ENCODE data around the gene TATDN2. TPM values are rescaled to one million over a fixed set of nuclear protein-coding genes. Genes with fewer than 3 reads are reported as not detected.

The TATDN2 gene
- total RNA-seq, 1 experiment from 2014 or later = 22.6 TPM

GRCh38 chr3:10303785-10304184 lies 55.5 kb downstream of the TATDN2 start:
- Histone ChIP-seq H3K4me3 (no peak overlapping the region), H3K9me3 (replicated peaks) (no peaks in the 10 kb centered on the region), H3K27ac (no peak overlapping the region), H3K27me3 (no peaks in the 10 kb centered on the region), H3K4me1 (no peaks in the 10 kb centered on the region), H3K36me3 (peaks cover 68% of the 10 kb centered on the region)
- DNase-seq = no peak

GRCh38 chr3:10304905-10305304 lies 56.6 kb downstream of the TATDN2 start:
- Histone ChIP-seq H3K36me3 (peaks cover 69% of the 10 kb centered on the region), H3K4me3 (no peak overlapping the region), H3K27me3 (no peaks in the 10 kb centered on the region), H3K4me1 (no peaks in the 10 kb centered on the region), H3K9me3 (replicated peaks) (no peaks in the 10 kb centered on the region), H3K27ac (no peak overlapping the region)
- DNase-seq = no peak

GRCh38 chr3:10305331-10305902 lies 57.2 kb downstream of the TATDN2 start:
- Histone ChIP-seq H3K4me3 (no peak overlapping the region), H3K9me3 (replicated peaks) (no peaks in the 10 kb centered on the region), H3K27me3 (no peaks in the 10 kb centered on the region), H3K27ac (no peak overlapping the region), H3K36me3 (peaks cover 66% of the 10 kb centered on the region), H3K4me1 (no peaks in the 10 kb centered on the region)
- no peak for DNase-seq

- no peak overlapping the region for H3K4me3 ChIP-seq
- H3K9me3 ChIP-seq (replicated peaks) = no peaks in the 10 kb centered on the region
- no peak for DNase-seq
- H3K4me1 ChIP-seq = no peaks in the 10 kb centered on the region
- H3K27me3 ChIP-seq = no peaks in the 10 kb centered on the region
- no peak overlapping the region for H3K27ac ChIP-seq
- peaks cover 65% of the 10 kb centered on the region for H3K36me3 ChIP-seq
Observed at GRCh38 chr3:10306156-10306555, 57.9 kb downstream of the TATDN2 start.

- Histone ChIP-seq H3K36me3 (peaks cover 71% of the 10 kb centered on the region), H3K4me3 (no peak overlapping the region), H3K27ac (no peak overlapping the region), H3K4me1 (no peaks in the 10 kb centered on the region), H3K27me3 (no peaks in the 10 kb centered on the region), H3K9me3 (replicated peaks) (no peaks in the 10 kb centered on the region)
- DNase-seq = no peak
Observed at GRCh38 chr3:10308678-10309077, 60.4 kb downstream of the TATDN2 start.

- H3K4me1 ChIP-seq = no peaks in the 10 kb centered on the region
- no peak for DNase-seq
- H3K36me3 ChIP-seq = peaks cover 68% of the 10 kb centered on the region
- H3K9me3 ChIP-seq (replicated peaks) = no peaks in the 10 kb centered on the region
- no peak overlapping the region for H3K27ac ChIP-seq
- no peaks in the 10 kb centered on the region for H3K27me3 ChIP-seq
- no peak overlapping the region for H3K4me3 ChIP-seq
Observed at GRCh38 chr3:10309736-10310135, 61.5 kb downstream of the TATDN2 start.

GRCh38 chr3:10310578-10310977 lies 62.3 kb downstream of the TATDN2 start:
- Histone ChIP-seq H3K9me3 (replicated peaks) (no peaks in the 10 kb centered on the region), H3K27ac (no peak overlapping the region), H3K4me1 (no peaks in the 10 kb centered on the region), H3K36me3 (peaks cover 64% of the 10 kb centered on the region), H3K27me3 (no peaks in the 10 kb centered on the region), H3K4me3 (no peak overlapping the region)
- no peak for DNase-seq

GRCh38 chr3:10311710-10312109 lies 63.5 kb downstream of the TATDN2 start:
- peaks cover 68% of the 10 kb centered on the region for H3K36me3 ChIP-seq
- H3K4me1 ChIP-seq = no peaks in the 10 kb centered on the region
- no peak overlapping the region for H3K4me3 ChIP-seq
- no peak for DNase-seq
- no peaks in the 10 kb centered on the region for H3K9me3 ChIP-seq (replicated peaks)
- no peak overlapping the region for H3K27ac ChIP-seq
- H3K27me3 ChIP-seq = no peaks in the 10 kb centered on the region

- Histone ChIP-seq H3K27ac (no peak overlapping the region), H3K9me3 (replicated peaks) (no peaks in the 10 kb centered on the region), H3K27me3 (no peaks in the 10 kb centered on the region), H3K4me1 (no peaks in the 10 kb centered on the region), H3K36me3 (peaks cover 64% of the 10 kb centered on the region), H3K4me3 (no peak overlapping the region)
- DNase-seq = no peak
Observed at GRCh38 chr3:10312391-10312790, 64.1 kb downstream of the TATDN2 start.

GRCh38 chr3:10312861-10313260 lies 64.6 kb downstream of the TATDN2 start:
- Histone ChIP-seq H3K4me1 (no peaks in the 10 kb centered on the region), H3K27ac (no peak overlapping the region), H3K9me3 (replicated peaks) (no peaks in the 10 kb centered on the region), H3K27me3 (no peaks in the 10 kb centered on the region), H3K36me3 (peaks cover 60% of the 10 kb centered on the region), H3K4me3 (no peak overlapping the region)
- DNase-seq = no peak

GRCh38 chr3:10315101-10315500 lies 66.8 kb downstream of the TATDN2 start:
- DNase-seq = no peak
- Histone ChIP-seq H3K27me3 (no peaks in the 10 kb centered on the region), H3K9me3 (replicated peaks) (no peaks in the 10 kb centered on the region), H3K36me3 (peaks cover 63% of the 10 kb centered on the region), H3K27ac (no peak overlapping the region), H3K4me1 (no peaks in the 10 kb centered on the region), H3K4me3 (no peak overlapping the region)

- Histone ChIP-seq H3K4me3 (no peak overlapping the region), H3K36me3 (peaks cover 57% of the 10 kb centered on the region), H3K9me3 (replicated peaks) (no peaks in the 10 kb centered on the region), H3K27ac (no peak overlapping the region), H3K27me3 (no peaks in the 10 kb centered on the region), H3K4me1 (no peaks in the 10 kb centered on the region)
- DNase-seq = no peak
Observed at GRCh38 chr3:10315771-10316344, 67.6 kb downstream of the TATDN2 start.

- Histone ChIP-seq H3K27me3 (no peaks in the 10 kb centered on the region), H3K9me3 (replicated peaks) (no peaks in the 10 kb centered on the region), H3K36me3 (peaks cover 43% of the 10 kb centered on the region), H3K27ac (no peak overlapping the region), H3K4me3 (no peak overlapping the region), H3K4me1 (no peaks in the 10 kb centered on the region)
- no peak for DNase-seq
Observed at GRCh38 chr3:10317311-10317960, 69.2 kb downstream of the TATDN2 start.

- peaks cover 38% of the 10 kb centered on the region for H3K36me3 ChIP-seq
- H3K4me3 ChIP-seq = no peak overlapping the region
- no peaks in the 10 kb centered on the region for H3K9me3 ChIP-seq (replicated peaks)
- no peaks in the 10 kb centered on the region for H3K27me3 ChIP-seq
- no peaks in the 10 kb centered on the region for H3K4me1 ChIP-seq
- no peak for DNase-seq
- H3K27ac ChIP-seq = no peak overlapping the region
Observed at GRCh38 chr3:10317961-10318350, 69.7 kb downstream of the TATDN2 start.

GRCh38 chr3:10319251-10319650 lies 71.0 kb downstream of the TATDN2 start:
- H3K36me3 ChIP-seq = peaks cover 28% of the 10 kb centered on the region
- H3K4me3 ChIP-seq = no peak overlapping the region
- no peak for DNase-seq
- no peaks in the 10 kb centered on the region for H3K9me3 ChIP-seq (replicated peaks)
- no peaks in the 10 kb centered on the region for H3K4me1 ChIP-seq
- no peak overlapping the region for H3K27ac ChIP-seq
- H3K27me3 ChIP-seq = no peaks in the 10 kb centered on the region

- DNase-seq = no peak
- H3K36me3 ChIP-seq = peaks cover 23% of the 10 kb centered on the region
- H3K4me1 ChIP-seq = no peaks in the 10 kb centered on the region
- no peak overlapping the region for H3K27ac ChIP-seq
- no peaks in the 10 kb centered on the region for H3K27me3 ChIP-seq
- no peaks in the 10 kb centered on the region for H3K9me3 ChIP-seq (replicated peaks)
- H3K4me3 ChIP-seq = peak overlapping the region; percentile 94
Observed at GRCh38 chr3:10319804-10320203, 71.5 kb downstream of the TATDN2 start.
